HEK293T (cell line): ENCODE measurements around the gene TREML1.
"Not testable (repeated sequence)": the region's sequence is repeated elsewhere in the genome, so short reads cannot be mapped to it uniquely, and the experiment has no call there.

Experiments used
- BHLHE40 ChIP-seq: fragments of 450-650 bp; IDR thresholded peaks from 2 replicates; pipeline ENCODE4 v1.6.1; 2016; ENCODE audit warnings: mild to moderate bottlenecking, moderate library complexity, borderline replicate concordance
- FOXK2 ChIP-seq: fragments of 450-650 bp; IDR thresholded peaks from 2 replicates; pipeline ENCODE4 v1.6.1; 2016; ENCODE audit warnings: mild to moderate bottlenecking

- TF ChIP-seq BHLHE40, FOXK2: not testable (repeated sequence)
These were observed 39.1 kb downstream of the TREML1 start for GRCh38 chr6:41115027-41115426.
